DND-41 (cell line): ENCODE measurements around the gene SIAH1.

ENCODE experiments used
- CTCF ChIP-seq: IDR thresholded peaks from 2 replicates; pipeline ENCODE4 v1.5.1; 2012; ENCODE audit warnings: borderline replicate concordance, low read length, moderate library complexity, mild to moderate bottlenecking; ENCODE audit not compliant: poor library complexity, severe bottlenecking; ENCODE audit errors: extremely low read depth
- EZH2 ChIP-seq: IDR thresholded peaks from 3 replicates; pipeline ENCODE4 v1.6.1; 2012; ENCODE audit warnings: borderline replicate concordance, low read depth, mild to moderate bottlenecking, moderate library complexity, low read length, inconsistent platforms; ENCODE audit not compliant: severe bottlenecking

- TF ChIP-seq CTCF (no peak), EZH2 (no peak)
These were observed 63.7 kb downstream of the SIAH1 start for GRCh38 chr16:48321317-48322036.
